HepG2 (cell line): ENCODE results near the gene FOXD2. TPM values are rescaled to one million over a fixed set of nuclear protein-coding genes. Genes with fewer than 3 reads are reported as not detected.

Experiments used
- FUBP1 ChIP-seq: sonication (generic); formaldehyde crosslinking; IDR thresholded peaks from 2 replicates; pipeline ENCODE4 v1.5.1; 2020; ENCODE audit warnings: missing genetic modification reagents, mild to moderate bottlenecking, borderline replicate concordance
- ZHX2 ChIP-seq, 2 experiments: sonication (generic) in 1 of 2; formaldehyde crosslinking in 1 of 2; IDR thresholded peaks; 2 replicates each; pipeline versions ENCODE4 v1.6.1 to v1.9.0; 2014 to 2022; ENCODE audit warnings: antibody characterized with exemption in 1 of 2, borderline replicate concordance in 1 of 2, inconsistent platforms in 1 of 2, low read depth in 1 of 2, missing genetic modification reagents in 1 of 2
- ZNF143 ChIP-seq: sonication (generic); formaldehyde crosslinking; IDR thresholded peaks from 2 replicates; pipeline ENCODE4 v1.4.0; 2020; ENCODE audit warnings: missing genetic modification reagents
- ZNF44 ChIP-seq: sonication (generic); formaldehyde crosslinking; IDR thresholded peaks from 2 replicates; pipeline ENCODE4 v1.5.1; 2020; ENCODE audit warnings: mild to moderate bottlenecking, missing genetic modification reagents
- ZSCAN5A ChIP-seq: sonication (generic); formaldehyde crosslinking; IDR thresholded peaks from 2 replicates; pipeline ENCODE4 v1.8.0; 2022; ENCODE audit warnings: mild to moderate bottlenecking, missing genetic modification reagents, borderline replicate concordance
- polyA plus RNA-seq, 8 experiments: library from polyadenylated mRNA; depleted of rRNA in 3 of 8; stranded (reverse) in 7 of 8; unstranded in 1 of 8; fragments of >200 nt; fragmentation: Illumina TruSeq in 4 of 8; extraction: Trizol in 4 of 8; gene quantifications; 2 replicates each; pipeline versions ENCODE4 v1.2.1 to v1.2.3, GENCODE V29; 2011 to 2016; ENCODE audit warnings: low read depth in 4 of 8, missing spikeins in 1 of 8, mixed read lengths in 1 of 8; ENCODE audit not compliant: insufficient read depth in 1 of 8
- total RNA-seq, 5 experiments: library from RNA; depleted of rRNA; stranded (reverse); fragments of >200 nt; fragmentation: Illumina TruSeq; extraction: Trizol; gene quantifications; 2 replicates each; pipeline ENCODE4 v1.2.3, GENCODE V29; 2016; ENCODE audit warnings: low read depth in 1 of 5
- TF ChIP-seq, protein P1 (sequence below): sonication (generic); formaldehyde crosslinking; IDR thresholded peaks from 2 replicates; pipeline ENCODE4 v1.8.0; 2022; ENCODE audit warnings: low read depth, missing genetic modification reagents
- TF ChIP-seq, protein P2 (sequence below): IDR thresholded peaks from 2 replicates; pipeline ENCODE4 v1.6.1; 2016; ENCODE audit warnings: low read depth, missing genetic modification reagents, missing compliant biosample characterization

FOXD2 gene
- total and polyA plus RNA-seq, 2 of the 13 experiments (the other 11 are each of a cell fraction or from before 2014, with no cell fraction given) = 0.01 to 0.09 TPM

GRCh38 chr1:47437447-47438164 is at the start of gene FOXD2 (continued):
- TF ChIP-seq FUBP1 (CRISPR knock-in tag) (no peak), ZNF44 (CRISPR knock-in tag) (no peak), ZHX2 (IDR thresholded peaks at IDR 0.05; ENCODE audit: low read depth) (no peak), ZHX2 (CRISPR knock-in tag; IDR thresholded peaks at IDR 0.05; ENCODE audit: borderline replicate concordance) (no peak), ZNF143 (CRISPR knock-in tag) (no peak), ZSCAN5A (no peak)
- TF ChIP-seq, protein P1, sequence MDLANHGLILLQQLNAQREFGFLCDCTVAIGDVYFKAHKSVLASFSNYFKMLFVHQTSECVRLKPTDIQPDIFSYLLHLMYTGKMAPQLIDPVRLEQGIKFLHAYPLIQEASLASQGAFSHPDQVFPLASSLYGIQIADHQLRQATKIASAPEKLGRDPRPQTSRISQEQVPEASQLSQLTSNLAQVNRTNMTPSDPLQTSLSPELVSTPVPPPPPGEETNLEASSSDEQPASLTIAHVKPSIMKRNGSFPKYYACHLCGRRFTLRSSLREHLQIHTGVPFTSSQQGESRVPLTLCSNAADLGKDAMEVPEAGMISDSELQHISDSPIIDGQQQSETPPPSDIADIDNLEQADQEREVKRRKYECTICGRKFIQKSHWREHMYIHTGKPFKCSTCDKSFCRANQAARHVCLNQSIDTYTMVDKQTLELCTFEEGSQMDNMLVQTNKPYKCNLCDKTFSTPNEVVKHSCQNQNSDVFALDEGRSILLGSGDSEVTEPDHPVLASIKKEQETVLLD = peak; percentile 79
- TF ChIP-seq, protein P2, sequence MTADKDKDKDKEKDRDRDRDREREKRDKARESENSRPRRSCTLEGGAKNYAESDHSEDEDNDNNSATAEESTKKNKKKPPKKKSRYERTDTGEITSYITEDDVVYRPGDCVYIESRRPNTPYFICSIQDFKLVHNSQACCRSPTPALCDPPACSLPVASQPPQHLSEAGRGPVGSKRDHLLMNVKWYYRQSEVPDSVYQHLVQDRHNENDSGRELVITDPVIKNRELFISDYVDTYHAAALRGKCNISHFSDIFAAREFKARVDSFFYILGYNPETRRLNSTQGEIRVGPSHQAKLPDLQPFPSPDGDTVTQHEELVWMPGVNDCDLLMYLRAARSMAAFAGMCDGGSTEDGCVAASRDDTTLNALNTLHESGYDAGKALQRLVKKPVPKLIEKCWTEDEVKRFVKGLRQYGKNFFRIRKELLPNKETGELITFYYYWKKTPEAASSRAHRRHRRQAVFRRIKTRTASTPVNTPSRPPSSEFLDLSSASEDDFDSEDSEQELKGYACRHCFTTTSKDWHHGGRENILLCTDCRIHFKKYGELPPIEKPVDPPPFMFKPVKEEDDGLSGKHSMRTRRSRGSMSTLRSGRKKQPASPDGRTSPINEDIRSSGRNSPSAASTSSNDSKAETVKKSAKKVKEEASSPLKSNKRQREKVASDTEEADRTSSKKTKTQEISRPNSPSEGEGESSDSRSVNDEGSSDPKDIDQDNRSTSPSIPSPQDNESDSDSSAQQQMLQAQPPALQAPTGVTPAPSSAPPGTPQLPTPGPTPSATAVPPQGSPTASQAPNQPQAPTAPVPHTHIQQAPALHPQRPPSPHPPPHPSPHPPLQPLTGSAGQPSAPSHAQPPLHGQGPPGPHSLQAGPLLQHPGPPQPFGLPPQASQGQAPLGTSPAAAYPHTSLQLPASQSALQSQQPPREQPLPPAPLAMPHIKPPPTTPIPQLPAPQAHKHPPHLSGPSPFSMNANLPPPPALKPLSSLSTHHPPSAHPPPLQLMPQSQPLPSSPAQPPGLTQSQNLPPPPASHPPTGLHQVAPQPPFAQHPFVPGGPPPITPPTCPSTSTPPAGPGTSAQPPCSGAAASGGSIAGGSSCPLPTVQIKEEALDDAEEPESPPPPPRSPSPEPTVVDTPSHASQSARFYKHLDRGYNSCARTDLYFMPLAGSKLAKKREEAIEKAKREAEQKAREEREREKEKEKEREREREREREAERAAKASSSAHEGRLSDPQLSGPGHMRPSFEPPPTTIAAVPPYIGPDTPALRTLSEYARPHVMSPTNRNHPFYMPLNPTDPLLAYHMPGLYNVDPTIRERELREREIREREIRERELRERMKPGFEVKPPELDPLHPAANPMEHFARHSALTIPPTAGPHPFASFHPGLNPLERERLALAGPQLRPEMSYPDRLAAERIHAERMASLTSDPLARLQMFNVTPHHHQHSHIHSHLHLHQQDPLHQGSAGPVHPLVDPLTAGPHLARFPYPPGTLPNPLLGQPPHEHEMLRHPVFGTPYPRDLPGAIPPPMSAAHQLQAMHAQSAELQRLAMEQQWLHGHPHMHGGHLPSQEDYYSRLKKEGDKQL (CRISPR knock-in tag) = peak; percentile 27; the same call in 1 of the 2 replicates
